PC-3 (cell line): ENCODE data around the gene PGA5.
"Not testable (repeated sequence)": the region's sequence is repeated elsewhere in the genome, so short reads cannot be mapped to it uniquely, and the experiment has no call there.

ENCODE experiments used
- EZH2 ChIP-seq: fragments of 300-600 bp; sonication (generic); IDR thresholded peaks from one replicate; pipeline ENCODE4 v1.6.1; 2017; ENCODE audit warnings: antibody characterized with exemption, mild to moderate bottlenecking, low read length; ENCODE audit not compliant: unreplicated experiment
- TF ChIP-seq, protein P1 (sequence below): fragments of 300-600 bp; sonication (generic); conservative IDR thresholded peaks from 2 replicates; pipeline ENCODE4 v1.5.1; 2017; ENCODE audit warnings: antibody characterized with exemption, low read depth, mild to moderate bottlenecking, low read length

DNA sequence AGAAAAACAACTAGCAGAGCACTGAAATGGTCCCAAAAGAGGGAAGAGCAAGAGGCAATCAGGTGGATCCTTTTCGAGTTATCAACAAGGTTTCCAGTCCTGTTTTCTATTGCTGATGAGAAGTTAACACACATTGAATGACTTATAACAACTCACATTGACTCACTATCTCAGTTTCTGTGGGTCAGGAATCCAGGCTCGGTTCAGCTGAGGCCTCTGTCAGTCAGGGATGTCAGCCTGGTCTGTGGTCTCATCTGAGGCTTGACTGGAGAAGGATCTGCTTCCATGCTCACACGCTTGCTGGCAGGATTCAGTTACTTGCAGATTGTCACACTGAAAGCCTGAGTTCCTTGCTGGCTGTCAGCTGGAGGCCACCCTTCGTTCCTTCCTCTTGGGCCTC is 22.7 kb upstream of the PGA5 start:
- TF ChIP-seq, protein P1, sequence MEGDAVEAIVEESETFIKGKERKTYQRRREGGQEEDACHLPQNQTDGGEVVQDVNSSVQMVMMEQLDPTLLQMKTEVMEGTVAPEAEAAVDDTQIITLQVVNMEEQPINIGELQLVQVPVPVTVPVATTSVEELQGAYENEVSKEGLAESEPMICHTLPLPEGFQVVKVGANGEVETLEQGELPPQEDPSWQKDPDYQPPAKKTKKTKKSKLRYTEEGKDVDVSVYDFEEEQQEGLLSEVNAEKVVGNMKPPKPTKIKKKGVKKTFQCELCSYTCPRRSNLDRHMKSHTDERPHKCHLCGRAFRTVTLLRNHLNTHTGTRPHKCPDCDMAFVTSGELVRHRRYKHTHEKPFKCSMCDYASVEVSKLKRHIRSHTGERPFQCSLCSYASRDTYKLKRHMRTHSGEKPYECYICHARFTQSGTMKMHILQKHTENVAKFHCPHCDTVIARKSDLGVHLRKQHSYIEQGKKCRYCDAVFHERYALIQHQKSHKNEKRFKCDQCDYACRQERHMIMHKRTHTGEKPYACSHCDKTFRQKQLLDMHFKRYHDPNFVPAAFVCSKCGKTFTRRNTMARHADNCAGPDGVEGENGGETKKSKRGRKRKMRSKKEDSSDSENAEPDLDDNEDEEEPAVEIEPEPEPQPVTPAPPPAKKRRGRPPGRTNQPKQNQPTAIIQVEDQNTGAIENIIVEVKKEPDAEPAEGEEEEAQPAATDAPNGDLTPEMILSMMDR, result not testable (repeated sequence)
- TF ChIP-seq EZH2, result not testable (repeated sequence)
